ENCODE measurements around the gene SMKR1.

DNA sequence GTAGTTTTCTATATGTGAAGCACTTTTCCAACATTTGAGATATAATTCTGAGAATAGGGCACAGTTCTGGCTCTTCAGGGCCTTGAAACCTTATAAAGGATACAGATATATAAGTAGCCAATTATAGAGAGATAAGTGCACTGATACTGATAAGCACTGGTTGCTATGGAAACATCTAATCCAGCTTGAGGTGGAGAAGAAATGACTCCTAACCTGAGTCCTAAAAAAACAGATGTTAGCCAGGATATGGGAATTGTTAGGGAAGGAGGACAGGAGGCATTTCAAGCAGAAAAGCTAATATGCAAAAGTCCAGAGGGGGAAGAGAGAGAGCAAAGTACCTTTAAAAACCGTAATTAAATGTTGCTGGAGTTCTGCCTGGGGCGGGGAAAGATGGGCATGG is 37.3 kb upstream of the SMKR1 start:
- TF ChIP-seq YY1 (IDR thresholded peaks at IDR 0.05; ENCODE audit: borderline replicate concordance in 1 of 3, control insufficient read depth in 1 of 3, extremely low read depth in 1 of 3, insufficient read depth in 3 of 3, insufficient read length in 1 of 3, insufficient replicate concordance in 2 of 3, low read depth in 1 of 3, low read length in 2 of 3), result no peak
- no peak for TF ChIP-seq SPI1 (IDR thresholded peaks at IDR 0.05; ENCODE audit: borderline replicate concordance, low read depth, low read length)
- no peak for TF ChIP-seq CUX1 (CRISPR knock-in tag; IDR thresholded peaks at IDR 0.05)
- TF ChIP-seq ZNF282 (CRISPR knock-in tag; IDR thresholded peaks at IDR 0.05), result no peak
- TF ChIP-seq STAT5A (IDR thresholded peaks at IDR 0.05; ENCODE audit: borderline replicate concordance, low read length), result no peak
- no peak for TF ChIP-seq SMARCE1 (IDR thresholded peaks at IDR 0.05)
- TF ChIP-seq, protein P1, sequence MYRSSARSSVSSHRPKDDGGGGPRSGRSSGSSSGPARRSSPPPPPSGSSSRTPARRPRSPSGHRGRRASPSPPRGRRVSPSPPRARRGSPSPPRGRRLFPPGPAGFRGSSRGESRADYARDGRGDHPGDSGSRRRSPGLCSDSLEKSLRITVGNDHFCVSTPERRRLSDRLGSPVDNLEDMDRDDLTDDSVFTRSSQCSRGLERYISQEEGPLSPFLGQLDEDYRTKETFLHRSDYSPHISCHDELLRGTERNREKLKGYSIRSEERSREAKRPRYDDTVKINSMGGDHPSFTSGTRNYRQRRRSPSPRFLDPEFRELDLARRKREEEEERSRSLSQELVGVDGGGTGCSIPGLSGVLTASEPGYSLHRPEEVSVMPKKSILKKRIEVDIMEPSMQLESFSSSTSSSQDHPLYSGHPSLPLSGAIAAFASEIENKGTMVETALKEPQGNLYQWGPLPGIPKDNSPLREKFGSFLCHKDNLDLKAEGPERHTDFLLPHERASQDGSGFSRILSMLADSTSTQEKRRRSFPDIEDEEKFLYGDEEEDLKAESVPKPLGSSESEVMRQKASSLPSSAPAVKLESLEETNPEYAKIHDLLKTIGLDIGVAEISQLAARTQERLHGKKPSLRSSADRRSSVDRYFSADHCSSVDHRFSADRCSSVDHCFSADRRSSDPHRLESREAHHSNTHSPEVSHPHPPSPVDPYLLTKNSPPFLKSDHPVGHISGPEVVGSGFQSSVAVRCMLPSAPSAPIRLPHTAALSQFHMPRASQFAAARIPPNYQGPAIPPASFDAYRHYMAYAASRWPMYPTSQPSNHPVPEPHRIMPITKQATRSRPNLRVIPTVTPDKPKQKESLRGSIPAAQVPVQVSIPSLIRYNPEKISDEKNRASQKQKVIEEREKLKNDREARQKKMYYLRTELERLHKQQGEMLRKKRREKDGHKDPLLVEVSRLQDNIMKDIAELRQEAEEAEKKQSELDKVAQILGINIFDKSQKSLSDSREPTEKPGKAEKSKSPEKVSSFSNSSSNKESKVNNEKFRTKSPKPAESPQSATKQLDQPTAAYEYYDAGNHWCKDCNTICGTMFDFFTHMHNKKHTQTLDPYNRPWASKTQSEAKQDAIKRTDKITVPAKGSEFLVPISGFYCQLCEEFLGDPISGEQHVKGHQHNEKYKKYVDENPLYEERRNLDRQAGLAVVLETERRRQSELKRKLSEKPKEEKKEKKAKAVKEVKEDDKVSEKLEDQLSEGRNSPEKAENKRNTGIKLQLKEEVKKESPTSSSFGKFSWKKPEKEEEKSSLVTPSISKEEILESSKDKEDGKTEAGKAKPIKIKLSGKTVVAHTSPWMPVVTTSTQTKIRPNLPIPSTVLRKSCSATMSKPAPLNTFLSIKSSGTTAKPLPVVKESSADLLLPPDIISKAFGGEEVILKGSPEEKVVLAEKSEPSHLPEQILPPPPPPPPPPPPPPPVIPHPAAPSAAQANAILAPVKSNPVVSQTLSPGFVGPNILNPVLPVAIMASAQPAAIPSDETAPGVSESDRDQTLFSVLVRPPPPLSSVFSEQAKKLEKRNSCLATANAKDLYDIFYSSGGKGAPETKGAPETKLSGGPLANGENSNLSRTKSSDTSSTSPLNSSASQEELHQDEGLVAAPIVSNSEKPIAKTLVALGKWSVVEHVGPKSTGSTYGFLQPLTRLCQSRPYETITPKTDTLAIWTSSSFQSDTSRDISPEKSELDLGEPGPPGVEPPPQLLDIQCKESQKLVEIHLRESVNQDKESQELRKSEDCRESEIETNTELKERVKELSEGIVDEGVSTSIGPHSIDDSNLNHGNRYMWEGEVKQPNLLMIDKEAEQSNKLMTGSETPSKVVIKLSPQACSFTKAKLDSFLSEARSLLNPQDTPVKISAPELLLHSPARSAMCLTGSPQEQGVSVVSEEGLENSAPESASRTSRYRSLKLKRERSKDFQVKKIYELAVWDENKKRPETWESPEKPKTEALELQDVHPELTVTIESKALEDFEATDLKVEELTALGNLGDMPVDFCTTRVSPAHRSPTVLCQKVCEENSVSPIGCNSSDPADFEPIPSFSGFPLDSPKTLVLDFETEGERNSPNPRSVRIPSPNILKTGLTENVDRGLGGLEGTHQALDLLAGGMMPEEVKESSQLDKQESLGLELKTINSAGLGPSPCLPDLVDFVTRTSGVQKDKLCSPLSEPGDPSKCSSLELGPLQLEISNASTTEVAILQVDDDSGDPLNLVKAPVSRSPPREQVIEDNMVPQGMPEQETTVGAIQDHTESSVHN (IDR thresholded peaks at IDR 0.05; ENCODE audit: borderline replicate concordance in 1 of 2, low read depth in 1 of 2), result no peak
- no peak for TF ChIP-seq CTCF (IDR thresholded peaks at IDR 0.05 in 2 of 3, conservative IDR thresholded peaks at IDR 0.05 in 1 of 3; ENCODE audit: insufficient read depth in 2 of 3, low read depth in 1 of 3, low read length in 3 of 3)
- TF ChIP-seq POLR2A (conservative IDR thresholded peaks at IDR 0.05), result no peak
- TF ChIP-seq JUN (IDR thresholded peaks at IDR 0.05; ENCODE audit: borderline replicate concordance, low read depth, low read length), result no peak
- TF ChIP-seq JUN (CRISPR knock-in tag; IDR thresholded peaks at IDR 0.05; ENCODE audit: borderline replicate concordance), result no peak
- TF ChIP-seq SP1 (CRISPR knock-in tag; IDR thresholded peaks at IDR 0.05), result no peak
- TF ChIP-seq NFRKB (IDR thresholded peaks at IDR 0.05; ENCODE audit: low read depth), result no peak
